ENCODE data around the gene TNRC6C. TPM values are rescaled to one million over a fixed set of nuclear protein-coding genes. Genes with fewer than 3 reads are reported as not detected.
A peak's percentile ranks its signal among the peaks of the same experiment; 100 is the strongest.

TNRC6C gene
- polyA plus RNA-seq, 3 donors, result 0.38 to 0.80 (median 0.46) TPM

GRCh38 chr17:77923776-77924513 lies 34.6 kb upstream of the TNRC6C start:
- Histone ChIP-seq H4K20me1 (ENCODE audit: insufficient read depth, low read length) (no peaks in the 10 kb centered on the region), H3K27ac (ENCODE audit: low read depth in 1 of 2, low read length in 2 of 2) (no peak overlapping the region), H3K9ac (ENCODE audit: insufficient read depth, low read length, poor library complexity, severe bottlenecking) (no peak overlapping the region), H3K79me2 (ENCODE audit: insufficient read depth, low read length) (no peaks in the 10 kb centered on the region), H2AFZ (ENCODE audit: insufficient read depth, low read depth, low read length, poor library complexity, severe bottlenecking) (no peak overlapping the region), H3K4me2 (replicated peaks; ENCODE audit: extremely low read depth, low read length, poor library complexity, severe bottlenecking) (no peak overlapping the region), H3K4me1 (ENCODE audit: control insufficient read depth in 1 of 2, insufficient read depth in 2 of 2, low read length in 2 of 2) (no peaks in the 10 kb centered on the region), H3K9me3 (replicated peaks in 1 of 2; ENCODE audit: control insufficient read depth in 1 of 2, insufficient read depth in 1 of 2, low read length in 2 of 2) (peaks cover 10 to 16% of the 10 kb centered on the region in 2 donors), H3K27me3 (ENCODE audit: control insufficient read depth in 2 of 2, insufficient read depth in 2 of 2, low read length in 2 of 2) (peaks cover 34 to 89% of the 10 kb centered on the region in 2 donors), H3K4me3 (replicated peaks in 1 of 3; ENCODE audit: low read depth in 2 of 3, low read length in 3 of 3) (no peak overlapping the region), H3K36me3 (replicated peaks in 1 of 2; ENCODE audit: control insufficient read depth in 1 of 2, insufficient read depth in 2 of 2, low read length in 2 of 2) (no peaks in the 10 kb centered on the region)
- Mint-ChIP-seq H3K27me3 (ENCODE audit: low read depth in 3 of 3) (peaks cover 73 to 94% (median 77%) of the 10 kb centered on the region in 3 donors), H3K27ac (no peak overlapping the region), H3K9me3 (peaks cover 0 to 25% (median 5%) of the 10 kb centered on the region in 7 donors), H3K4me3 (peak overlapping the region in 1 of 2 donors; percentile 77), H3K4me1 (peaks cover 5% of the 10 kb centered on the region), H3K36me3 (no peaks in the 10 kb centered on the region)
- intact Hi-C loops (cut with micrococcal nuclease), result no loop called here
- DNase-seq, result no peak
- TF ChIP-seq CTCF (IDR thresholded peaks at IDR 0.05), result no peak
- WGBS (ENCODE audit: insufficient coverage), result 78% methylated on average over 3 of the region's 10 CpGs

- Histone ChIP-seq H3K9me3 (replicated peaks in 1 of 2; ENCODE audit: control insufficient read depth in 1 of 2, insufficient read depth in 1 of 2, low read length in 2 of 2) (peaks cover 7 to 11% of the 10 kb centered on the region in 2 donors), H3K4me2 (replicated peaks; ENCODE audit: extremely low read depth, low read length, poor library complexity, severe bottlenecking) (no peak overlapping the region), H2AFZ (ENCODE audit: insufficient read depth, low read depth, low read length, poor library complexity, severe bottlenecking) (no peak overlapping the region), H4K20me1 (ENCODE audit: insufficient read depth, low read length) (no peaks in the 10 kb centered on the region), H3K79me2 (ENCODE audit: insufficient read depth, low read length) (no peaks in the 10 kb centered on the region), H3K27me3 (ENCODE audit: control insufficient read depth in 2 of 2, insufficient read depth in 2 of 2, low read length in 2 of 2) (peaks cover 25 to 89% of the 10 kb centered on the region in 2 donors), H3K4me3 (replicated peaks in 1 of 3; ENCODE audit: low read depth in 2 of 3, low read length in 3 of 3) (no peak overlapping the region), H3K27ac (ENCODE audit: low read depth in 1 of 2, low read length in 2 of 2) (no peak overlapping the region), H3K4me1 (ENCODE audit: control insufficient read depth in 1 of 2, insufficient read depth in 2 of 2, low read length in 2 of 2) (no peaks in the 10 kb centered on the region), H3K9ac (ENCODE audit: insufficient read depth, low read length, poor library complexity, severe bottlenecking) (no peak overlapping the region), H3K36me3 (replicated peaks in 1 of 2; ENCODE audit: control insufficient read depth in 1 of 2, insufficient read depth in 2 of 2, low read length in 2 of 2) (no peaks in the 10 kb centered on the region)
- WGBS (ENCODE audit: insufficient coverage), result 53% methylated on average over 6 of the region's 14 CpGs
- no peaks in the 10 kb centered on the region for H3K36me3 Mint-ChIP-seq
- H3K4me1 Mint-ChIP-seq, result peaks cover 5% of the 10 kb centered on the region
- intact Hi-C loops (cut with micrococcal nuclease), result no loop called here
- no peak for TF ChIP-seq CTCF (IDR thresholded peaks at IDR 0.05)
- peaks cover 0 to 22% (median 5%) of the 10 kb centered on the region in 7 donors for H3K9me3 Mint-ChIP-seq
- no peak overlapping the region for H3K27ac Mint-ChIP-seq
- no peak for DNase-seq
- H3K4me3 Mint-ChIP-seq, result peak overlapping the region in 1 of 2 donors; percentile 83
- H3K27me3 Mint-ChIP-seq (ENCODE audit: low read depth in 3 of 3), result peaks cover 72 to 93% (median 76%) of the 10 kb centered on the region in 3 donors
Measured at GRCh38 chr17:77924757-77925336, 33.7 kb upstream of the TNRC6C start.

Data from CD14-positive monocyte (primary cell).